Measurements from ENCODE around the gene COX18. TPM values are rescaled to one million over a fixed set of nuclear protein-coding genes. Genes with fewer than 3 reads are reported as not detected.

COX18 gene
- total RNA-seq, 2 donors from 2014 or later, result 31.3 to 47.4 TPM

DNA sequence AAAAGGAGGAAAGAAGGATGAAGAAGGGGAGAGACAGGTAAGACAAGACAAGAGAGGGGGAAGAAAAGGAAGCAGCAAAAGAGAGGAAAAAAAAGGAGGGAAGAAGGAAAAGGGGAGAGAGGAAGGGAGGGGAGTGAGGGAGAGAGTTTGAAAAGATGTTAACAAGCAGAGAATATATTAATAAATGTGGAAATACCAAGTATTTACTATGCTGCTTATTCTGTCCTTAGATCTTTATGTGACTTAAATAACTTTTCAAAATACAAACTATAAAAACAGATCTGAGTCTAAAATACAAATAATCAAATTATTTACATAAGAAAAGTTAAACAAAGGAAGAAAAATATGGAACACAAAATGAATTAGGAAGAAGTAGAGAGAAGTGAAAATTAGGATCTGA lies 18.4 kb upstream of the COX18 start:
- Histone ChIP-seq H3K4me3 (no peak overlapping the region), H3K9me3 (no peaks in the 10 kb centered on the region), H3K27me3 (replicated peaks; ENCODE audit: insufficient read depth) (no peaks in the 10 kb centered on the region), H3K4me1 (replicated peaks) (no peaks in the 10 kb centered on the region), H3K36me3 (no peaks in the 10 kb centered on the region), H3K27ac (no peak overlapping the region)
- TF ChIP-seq POLR2A (IDR thresholded peaks at IDR 0.05), result no peak
- TF ChIP-seq, protein P1, sequence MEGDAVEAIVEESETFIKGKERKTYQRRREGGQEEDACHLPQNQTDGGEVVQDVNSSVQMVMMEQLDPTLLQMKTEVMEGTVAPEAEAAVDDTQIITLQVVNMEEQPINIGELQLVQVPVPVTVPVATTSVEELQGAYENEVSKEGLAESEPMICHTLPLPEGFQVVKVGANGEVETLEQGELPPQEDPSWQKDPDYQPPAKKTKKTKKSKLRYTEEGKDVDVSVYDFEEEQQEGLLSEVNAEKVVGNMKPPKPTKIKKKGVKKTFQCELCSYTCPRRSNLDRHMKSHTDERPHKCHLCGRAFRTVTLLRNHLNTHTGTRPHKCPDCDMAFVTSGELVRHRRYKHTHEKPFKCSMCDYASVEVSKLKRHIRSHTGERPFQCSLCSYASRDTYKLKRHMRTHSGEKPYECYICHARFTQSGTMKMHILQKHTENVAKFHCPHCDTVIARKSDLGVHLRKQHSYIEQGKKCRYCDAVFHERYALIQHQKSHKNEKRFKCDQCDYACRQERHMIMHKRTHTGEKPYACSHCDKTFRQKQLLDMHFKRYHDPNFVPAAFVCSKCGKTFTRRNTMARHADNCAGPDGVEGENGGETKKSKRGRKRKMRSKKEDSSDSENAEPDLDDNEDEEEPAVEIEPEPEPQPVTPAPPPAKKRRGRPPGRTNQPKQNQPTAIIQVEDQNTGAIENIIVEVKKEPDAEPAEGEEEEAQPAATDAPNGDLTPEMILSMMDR (IDR thresholded peaks at IDR 0.05), result no peak
- TF ChIP-seq POLR2AphosphoS5 (IDR thresholded peaks at IDR 0.05), result no peak
- no peak for DNase-seq (ENCODE audit: low spot score)
- intact Hi-C loops (cut with DNase I), result no loop called here

DNA sequence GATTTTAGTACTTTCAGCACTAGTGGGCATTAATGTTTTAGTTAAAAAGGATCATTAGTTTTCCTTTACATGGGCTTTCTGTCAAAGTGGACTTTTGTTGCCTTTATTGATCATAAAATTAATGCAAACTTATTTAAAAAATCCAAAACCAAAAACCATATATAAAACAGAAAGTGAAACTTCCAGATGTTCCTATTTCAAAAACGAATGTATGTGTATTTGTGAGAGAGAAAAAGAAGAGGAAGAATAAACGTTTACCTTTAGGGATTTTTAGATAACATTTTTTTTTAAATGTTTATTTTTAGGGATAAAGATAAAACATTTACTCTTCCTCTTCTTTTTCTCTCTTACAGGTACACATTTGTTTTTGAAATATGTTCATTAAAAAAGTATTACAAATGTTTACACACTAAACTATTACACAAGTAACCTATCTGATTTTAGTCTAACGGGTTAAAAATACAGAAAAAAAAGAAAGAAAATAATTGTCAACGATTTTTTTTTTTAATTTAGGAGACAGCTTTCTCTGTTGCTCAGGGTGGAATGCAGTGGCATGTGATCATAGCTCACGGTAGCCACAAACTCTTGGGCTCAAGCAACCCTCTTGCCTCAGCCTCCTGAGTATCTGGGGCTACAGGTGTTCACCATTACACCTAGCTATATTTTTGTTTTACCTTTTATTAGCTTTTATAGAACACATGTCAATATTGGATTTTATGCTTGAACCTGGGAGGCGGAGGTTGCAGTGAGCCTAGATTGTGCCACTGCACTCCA lies 16.8 kb upstream of the COX18 start:
- H3K27ac ChIP-seq, result no peak overlapping the region
- no peaks in the 10 kb centered on the region for H3K4me1 ChIP-seq (replicated peaks)
- TF ChIP-seq POLR2A (IDR thresholded peaks at IDR 0.05) (no peak), POLR2AphosphoS5 (IDR thresholded peaks at IDR 0.05) (no peak)
- TF ChIP-seq, protein P1 (IDR thresholded peaks at IDR 0.05), result no peak
- intact Hi-C loops (cut with DNase I), result no loop called here
- DNase-seq (ENCODE audit: low spot score), result no peak
- H3K27me3 ChIP-seq (replicated peaks; ENCODE audit: insufficient read depth), result no peaks in the 10 kb centered on the region
- WGBS, result 50% methylated on average over 6 of the region's 6 CpGs
- H3K36me3 ChIP-seq, result no peaks in the 10 kb centered on the region
- H3K4me3 ChIP-seq, result no peak overlapping the region
- no peaks in the 10 kb centered on the region for H3K9me3 ChIP-seq

DNA sequence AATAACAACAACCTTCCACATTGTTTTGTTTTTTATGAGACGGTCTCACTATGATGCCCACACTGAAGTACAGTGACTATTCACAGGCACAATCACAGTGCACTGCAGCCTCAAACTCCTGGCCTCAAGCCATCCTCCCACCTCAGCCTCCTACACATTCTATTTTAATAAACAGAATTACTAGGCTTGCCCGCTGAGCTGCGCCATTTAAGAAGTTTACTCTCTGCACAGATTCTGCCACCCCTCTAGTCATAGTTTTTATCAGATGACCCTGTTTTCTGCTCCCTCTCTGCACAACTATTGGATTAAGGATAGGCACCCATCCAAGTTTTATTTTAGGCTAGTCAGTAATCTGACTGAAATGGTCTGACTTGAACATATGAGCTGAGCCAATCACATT lies 11.3 kb upstream of the COX18 start:
- peaks cover 0 to 6% of the 10 kb centered on the region in 2 donors for H3K36me3 ChIP-seq
- intact Hi-C loops (cut with DNase I), result no loop called here
- no peak for DNase-seq (ENCODE audit: low spot score)
- H3K27me3 ChIP-seq (replicated peaks; ENCODE audit: insufficient read depth), result no peaks in the 10 kb centered on the region
- no peak overlapping the region for H3K27ac ChIP-seq
- 77% methylated on average over 3 of the region's 3 CpGs for WGBS
- no peak overlapping the region for H3K4me3 ChIP-seq
- no peak for TF ChIP-seq POLR2AphosphoS5 (IDR thresholded peaks at IDR 0.05)
- no peak for TF ChIP-seq POLR2A (IDR thresholded peaks at IDR 0.05)
- TF ChIP-seq, protein P1 (IDR thresholded peaks at IDR 0.05), result no peak
- no peaks in the 10 kb centered on the region for H3K9me3 ChIP-seq
- no peaks in the 10 kb centered on the region for H3K4me1 ChIP-seq (replicated peaks)

DNA sequence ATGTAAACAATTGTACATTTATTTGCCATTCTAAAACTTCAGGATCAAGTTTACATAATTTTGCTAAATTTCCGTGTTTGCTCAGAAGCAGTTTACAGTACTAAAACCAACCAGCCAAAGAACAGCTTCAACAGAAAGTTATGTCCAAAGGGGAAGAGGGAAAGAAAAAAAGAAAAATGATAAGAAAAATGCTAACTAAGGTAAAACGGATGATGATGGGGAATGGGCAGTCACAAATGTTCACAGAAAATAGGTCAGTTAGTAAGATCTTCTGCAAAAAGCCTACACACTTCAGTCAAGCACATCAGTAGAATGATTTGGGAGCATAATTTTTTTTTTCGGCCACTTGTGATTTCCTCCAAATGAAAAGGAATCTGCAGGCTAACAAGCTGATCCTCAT lies 6.3 kb upstream of the COX18 start:
- H3K4me3 ChIP-seq, result no peak overlapping the region
- WGBS, result 74% methylated on average over 3 of the region's 3 CpGs
- DNase-seq (ENCODE audit: low spot score), result no peak
- no peaks in the 10 kb centered on the region for H3K9me3 ChIP-seq
- intact Hi-C loops (cut with DNase I), result no loop called here
- H3K4me1 ChIP-seq (replicated peaks), result no peaks in the 10 kb centered on the region
- no peaks in the 10 kb centered on the region for H3K27me3 ChIP-seq (replicated peaks; ENCODE audit: insufficient read depth)
- no peak overlapping the region for H3K27ac ChIP-seq
- peaks cover 0 to 6% of the 10 kb centered on the region in 2 donors for H3K36me3 ChIP-seq
- TF ChIP-seq POLR2A (IDR thresholded peaks at IDR 0.05) (no peak), POLR2AphosphoS5 (IDR thresholded peaks at IDR 0.05) (no peak)
- TF ChIP-seq, protein P1 (IDR thresholded peaks at IDR 0.05), result no peak

DNA sequence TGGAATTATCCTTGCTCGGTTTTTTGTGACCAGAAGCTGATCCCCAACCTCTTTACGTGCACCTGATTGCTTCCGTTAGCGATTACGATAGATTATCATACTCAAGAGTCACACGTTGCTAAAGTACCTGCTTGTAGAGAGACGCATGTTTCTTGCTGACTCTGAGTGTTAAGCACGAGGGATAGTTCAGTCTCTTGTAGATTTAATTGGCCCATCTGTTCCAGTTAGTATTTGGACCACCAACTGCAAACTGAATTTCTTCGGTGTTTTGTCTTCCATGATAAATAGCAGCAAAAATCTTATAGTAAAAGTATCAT lies 516 bp upstream of the COX18 start:
- H3K4me3 ChIP-seq, result peak overlapping the region; percentile 85 to 90
- H3K4me1 ChIP-seq (replicated peaks), result no peaks in the 10 kb centered on the region
- no peaks in the 10 kb centered on the region for H3K9me3 ChIP-seq
- 2% methylated on average over 9 of the region's 9 CpGs for WGBS
- DNase-seq (ENCODE audit: low spot score), result no peak
- TF ChIP-seq POLR2A (IDR thresholded peaks at IDR 0.05), result no peak
- TF ChIP-seq, protein P1 (IDR thresholded peaks at IDR 0.05), result no peak
- TF ChIP-seq POLR2AphosphoS5 (IDR thresholded peaks at IDR 0.05), result no peak
- intact Hi-C loops (cut with DNase I), result no loop called here
- no peaks in the 10 kb centered on the region for H3K27me3 ChIP-seq (replicated peaks; ENCODE audit: insufficient read depth)
- H3K27ac ChIP-seq, result peak overlapping the region; percentile 89 to 91
- H3K36me3 ChIP-seq, result no peaks in the 10 kb centered on the region
